Upper lobe of right lung (tissue), 1 donor: ENCODE measurements around the gene RXFP1. TPM values are rescaled to one million over a fixed set of nuclear protein-coding genes. Genes with fewer than 3 reads are reported as not detected.

Experiments used
- ATAC-seq: fragments of 200-7000 bp; cut with Tn5 transposase; one replicate; pipeline ENCODE4 v1.9.1; 2020; ENCODE audit warnings: mild to moderate bottlenecking, moderate library complexity
- DNase-seq: peaks from one replicate; pipeline ENCODE4 v3.0.0-alpha.2; 2020
- H3K27ac ChIP-seq: fragments of 200-600 bp; one replicate; pipeline ENCODE4 v1.8.0; 2022
- H3K27me3 ChIP-seq: fragments of 200-600 bp; one replicate; pipeline ENCODE4 v1.8.0; 2022; ENCODE audit warnings: mild to moderate bottlenecking
- H3K36me3 ChIP-seq: fragments of 200-600 bp; one replicate; pipeline ENCODE4 v1.8.0; 2022
- H3K4me1 ChIP-seq: fragments of 200-600 bp; one replicate; pipeline ENCODE4 v1.8.0; 2022
- H3K4me3 ChIP-seq: fragments of 200-600 bp; one replicate; pipeline ENCODE4 v1.8.0; 2022; ENCODE audit warnings: mild to moderate bottlenecking
- H3K9me3 ChIP-seq: fragments of 200-600 bp; one replicate; pipeline ENCODE4 v1.8.0; 2022
- CTCF ChIP-seq: fragments of 200-600 bp; IDR thresholded peaks from one replicate; pipeline ENCODE4 v1.8.0; 2022; ENCODE audit warnings: antibody characterized with exemption
- intact Hi-C: fragments of 100-400 bp; cut with DNase I; formaldehyde crosslinking; loops from one replicate; pipeline ENCODE4 v1.11.0; 2022
- total RNA-seq: library from RNA; stranded (reverse); fragmentation: NEBNext Ultra II Directional; extraction: Animal tissue kit (Norgen Biotek cat#: 25700); gene quantifications from one replicate; pipeline ENCODE4 v1.2.1, GENCODE V29; 2021
- donor health status: DM: no; HTN: yes; CAD: no; lungs with severe emphysema.

The RXFP1 gene
- total RNA-seq, 1 donor from 2014 or later: 7.9 TPM

DNA sequence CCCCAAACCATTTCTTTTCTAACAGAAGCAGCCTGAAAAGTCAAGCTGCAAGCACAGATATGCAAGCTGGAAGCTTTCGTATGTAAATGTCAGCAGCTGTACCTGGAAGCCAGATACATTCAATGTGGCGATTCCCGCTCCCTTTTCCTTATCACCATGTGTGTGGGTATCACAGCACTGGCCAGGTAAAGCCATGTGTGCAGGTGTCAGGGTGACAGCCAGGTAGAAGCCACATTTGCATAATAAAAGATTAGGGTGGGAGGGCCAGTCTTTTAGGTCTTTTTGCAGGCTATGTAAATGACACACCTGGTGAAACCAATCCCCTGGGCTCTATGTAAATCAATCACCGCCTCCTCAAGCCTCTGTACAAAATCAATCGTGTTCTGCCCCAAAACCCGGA lies 50.1 kb downstream of the RXFP1 start:
- TF ChIP-seq CTCF: no peak
- Histone ChIP-seq H3K4me3 (no peak overlapping the region), H3K27me3 (no peaks in the 10 kb centered on the region), H3K4me1 (no peaks in the 10 kb centered on the region), H3K36me3 (no peaks in the 10 kb centered on the region), H3K9me3 (no peaks in the 10 kb centered on the region), H3K27ac (no peak overlapping the region)
- DNase-seq: no peak
- intact Hi-C loops: no loop called here
- ATAC-seq: no peak

DNA sequence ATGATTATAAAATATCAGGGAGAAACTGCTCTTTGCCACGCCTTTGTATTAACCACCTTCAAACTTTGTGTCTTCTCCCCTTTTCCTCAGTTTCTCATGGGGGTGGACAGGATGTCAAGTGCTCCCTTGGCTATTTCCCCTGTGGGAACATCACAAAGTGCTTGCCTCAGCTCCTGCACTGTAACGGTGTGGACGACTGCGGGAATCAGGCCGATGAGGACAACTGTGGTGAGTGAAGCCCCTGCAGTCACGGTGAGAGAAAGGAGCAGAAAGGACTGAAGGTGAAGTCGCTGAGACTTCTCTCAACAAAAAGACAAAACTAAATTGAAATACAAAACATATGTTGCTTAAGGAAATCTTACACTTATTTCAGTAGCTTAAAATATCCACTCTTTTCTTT lies 50.9 kb downstream of the RXFP1 start:
- Histone ChIP-seq H3K9me3 (no peaks in the 10 kb centered on the region), H3K4me3 (no peak overlapping the region), H3K27me3 (no peaks in the 10 kb centered on the region), H3K4me1 (no peaks in the 10 kb centered on the region), H3K27ac (no peak overlapping the region), H3K36me3 (no peaks in the 10 kb centered on the region)
- intact Hi-C loops: no loop called here
- DNase-seq (no peak), ATAC-seq (no peak)
- TF ChIP-seq CTCF: no peak

GRCh38 chr4:158578476-158578875 lies 56.8 kb downstream of the RXFP1 start:
- Histone ChIP-seq H3K27ac (no peak overlapping the region), H3K4me3 (no peak overlapping the region), H3K27me3 (no peaks in the 10 kb centered on the region), H3K9me3 (no peaks in the 10 kb centered on the region), H3K4me1 (no peaks in the 10 kb centered on the region), H3K36me3 (no peaks in the 10 kb centered on the region)
- ATAC-seq (no peak), DNase-seq (no peak)
- intact Hi-C loops: no loop called here
- peak; percentile 31 for TF ChIP-seq CTCF

GRCh38 chr4:158580064-158580463 lies 58.4 kb downstream of the RXFP1 start:
- TF ChIP-seq CTCF: no peak
- DNase-seq (no peak), ATAC-seq (no peak)
- Histone ChIP-seq H3K4me3 (no peak overlapping the region), H3K27ac (no peak overlapping the region), H3K4me1 (no peaks in the 10 kb centered on the region), H3K27me3 (no peaks in the 10 kb centered on the region), H3K9me3 (no peaks in the 10 kb centered on the region), H3K36me3 (no peaks in the 10 kb centered on the region)
- intact Hi-C loops: no loop called here

GRCh38 chr4:158581161-158581560 lies 59.5 kb downstream of the RXFP1 start:
- H3K36me3 ChIP-seq: no peaks in the 10 kb centered on the region
- no peak overlapping the region for H3K4me3 ChIP-seq
- DNase-seq (no peak), ATAC-seq (no peak)
- intact Hi-C loops: no loop called here
- no peak overlapping the region for H3K27ac ChIP-seq
- no peaks in the 10 kb centered on the region for H3K9me3 ChIP-seq
- no peak for TF ChIP-seq CTCF
- H3K27me3 ChIP-seq: no peaks in the 10 kb centered on the region
- H3K4me1 ChIP-seq: no peaks in the 10 kb centered on the region

DNA sequence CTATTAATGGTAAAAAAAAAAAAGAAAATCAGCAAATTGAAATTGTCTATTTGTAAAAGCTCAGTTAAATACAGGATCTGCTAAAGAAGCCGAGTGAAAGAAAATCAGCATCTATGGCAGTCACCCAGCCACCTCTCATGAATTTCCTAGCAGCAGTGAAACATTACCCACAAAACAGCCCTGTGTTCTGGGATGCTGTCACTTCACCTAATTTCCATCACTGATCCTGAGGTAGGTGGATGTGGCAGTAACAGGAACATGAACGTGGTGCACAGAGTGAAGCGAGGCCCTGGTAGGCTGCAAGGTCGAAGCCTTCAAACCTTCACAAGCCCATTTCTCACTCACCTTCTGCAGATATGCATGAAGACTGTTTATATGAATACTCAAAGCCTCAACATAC lies 65.2 kb downstream of the RXFP1 start:
- Histone ChIP-seq H3K36me3 (no peaks in the 10 kb centered on the region), H3K4me3 (no peak overlapping the region), H3K27ac (no peak overlapping the region), H3K9me3 (no peaks in the 10 kb centered on the region), H3K4me1 (no peaks in the 10 kb centered on the region), H3K27me3 (no peaks in the 10 kb centered on the region)
- intact Hi-C loops: no loop called here
- no peak for TF ChIP-seq CTCF
- DNase-seq (no peak), ATAC-seq (no peak)
